ENCODE results near the gene MRPL48. TPM values are rescaled to one million over a fixed set of nuclear protein-coding genes. Genes with fewer than 3 reads are reported as not detected.

MRPL48 gene
- total RNA-seq = 25.5 and 27.7 TPM in 2 replicates

GRCh38 chr11:73787643-73788558, at the start of gene MRPL48:
TSS of gene MRPL48 (plus strand) at chr11:73787874. CDS start at chr11:73787972, 98 bp downstream.

DNA sequence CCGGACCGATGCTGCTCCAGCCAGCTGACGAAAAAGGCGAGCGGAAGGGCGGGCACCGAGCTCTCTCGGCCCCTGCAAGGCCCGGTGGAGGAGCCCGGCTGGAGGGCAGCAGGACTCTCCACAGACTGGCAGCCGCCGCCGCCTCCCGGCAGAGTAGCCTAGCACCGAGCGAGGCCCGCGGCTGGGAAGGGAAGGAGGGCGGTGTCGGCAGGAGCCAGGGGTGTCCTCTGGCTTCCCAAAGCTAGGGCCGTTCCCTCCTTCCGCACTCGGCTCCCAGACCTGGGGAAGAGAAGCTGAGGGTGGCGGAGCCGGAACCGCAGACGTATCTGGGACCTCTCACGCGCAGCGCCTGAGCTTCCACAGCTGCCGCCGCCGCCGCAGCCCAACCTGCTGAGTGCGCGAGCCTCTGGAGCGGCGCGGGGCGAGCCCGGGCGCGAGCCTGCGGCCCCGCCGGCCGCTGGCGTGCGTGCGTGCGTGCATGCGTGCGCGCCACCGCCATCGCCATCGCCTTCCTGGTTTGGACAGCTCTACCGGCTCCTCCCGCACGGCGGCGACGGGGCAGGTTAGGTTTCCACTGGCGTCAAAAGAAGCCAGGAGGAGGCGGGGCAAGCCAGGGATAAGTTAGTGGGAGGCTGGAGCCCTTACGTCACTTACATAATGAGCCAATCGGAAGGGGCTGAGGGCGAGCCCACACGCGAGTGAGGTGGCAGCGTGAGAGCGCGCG, 26.8 kb upstream of the MRPL48 start, which contains the start of gene RAB6A:
RAB6A (minus strand) TSS at position 396 of the 724 bp plus-strand sequence. CDS start 439 bp downstream, outside the sequence.

DNA sequence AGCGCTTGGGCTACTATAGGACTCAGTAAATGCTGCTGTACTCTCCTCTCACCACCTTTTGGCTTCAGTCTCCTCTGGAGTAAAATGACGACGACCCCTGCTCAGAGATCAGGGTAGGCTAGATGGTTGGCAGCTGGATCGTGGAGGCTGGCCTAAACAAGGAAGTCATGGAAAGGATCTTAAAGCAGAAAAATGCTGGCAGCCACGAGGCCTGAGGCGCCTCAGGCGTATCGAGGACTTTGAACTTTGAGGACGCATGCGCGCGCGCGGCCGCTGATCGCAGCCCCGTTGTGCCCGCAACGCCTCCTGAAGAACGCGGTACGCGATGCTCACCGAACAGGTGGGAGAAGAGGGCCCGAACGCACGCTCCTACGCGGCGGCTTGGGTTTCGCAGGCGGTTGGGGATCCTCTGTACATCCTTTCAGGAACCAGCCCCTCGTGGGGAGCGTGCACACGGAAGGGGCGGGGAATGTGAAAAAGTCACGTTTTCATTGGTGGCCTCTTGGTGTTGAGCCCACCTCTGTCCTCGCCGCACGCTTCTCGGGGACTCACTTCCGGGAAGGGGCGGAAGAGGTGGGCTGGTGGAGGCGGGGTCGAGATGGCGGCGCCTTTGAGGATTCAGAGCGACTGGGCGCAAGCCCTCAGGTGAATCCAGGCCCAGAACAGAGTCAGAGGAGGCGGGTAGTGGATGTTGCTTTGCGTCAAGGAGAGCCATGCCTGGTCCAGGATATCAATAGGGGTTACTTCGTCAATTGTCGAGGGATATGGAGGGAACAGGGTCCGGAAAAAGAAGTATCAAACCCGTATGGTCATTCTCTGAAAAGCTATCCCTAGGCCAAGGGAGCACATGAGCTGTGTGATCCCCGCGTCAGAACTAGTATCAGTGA, 89.0 kb downstream of the MRPL48 start, which contains the start of the genes COA4 and PAAF1:
COA4 (minus strand) TSS at position 423 of the 887 bp plus-strand sequence. CDS start 3,468 bp downstream, outside the sequence.
PAAF1 (plus strand) TSS at position 576 of the 887 bp plus-strand sequence; CDS start at position 599, 23 bp downstream.

Other genes with a start within 250 kb of the MRPL48 start
- 18.1 and 33.8 TPM in 2 replicates for gene FAM168A, start 189.8 kb upstream of the MRPL48 start, total RNA-seq
- gene PLEKHB1, start 141.3 kb upstream of the MRPL48 start, total RNA-seq = 0.81 and 17.0 TPM in 2 replicates
- 85.2 and 110 TPM in 2 replicates for gene RAB6A, start 26.8 kb upstream of the MRPL48 start, total RNA-seq
- gene COA4, start 89.0 kb downstream of the MRPL48 start, total RNA-seq = 92.7 and 118 TPM in 2 replicates
- 8.0 and 9.8 TPM in 2 replicates for gene PAAF1, start 89.1 kb downstream of the MRPL48 start, total RNA-seq
- gene DNAJB13, start 163.2 kb downstream of the MRPL48 start, total RNA-seq = 0.65 and 3.2 TPM in 2 replicates
- 145 and 245 TPM in 2 replicates for gene UCP2, start 195.0 kb downstream of the MRPL48 start, total RNA-seq
- gene UCP3, start 221.2 kb downstream of the MRPL48 start, total RNA-seq = 0.16 and 0.51 TPM in 2 replicates

Data from mesangial cell (primary cell).